Naive thymus-derived CD4-positive, alpha-beta T cell (primary cell): ENCODE measurements around the gene CDH23. TPM values are rescaled to one million over a fixed set of nuclear protein-coding genes. Genes with fewer than 3 reads are reported as not detected.

Experiments used
- ATAC-seq: fragments of 150-1000 bp; cut with Tn5 transposase; 2 replicates; pipeline ENCODE4 v1.10.0; 2021; ENCODE audit warnings: mild to moderate bottlenecking, moderate library complexity
- CTCF ChIA-PET: fragments of 350-600 bp; sonication (Branson Sonifier 250); formaldehyde crosslinking; loops from one replicate; lab custom pipeline; 2021; ENCODE audit warnings: antibody characterized with exemption; lab: Charles Lee
- POLR2A ChIA-PET: fragments of 350-600 bp; sonication (Branson Sonifier 250); formaldehyde crosslinking; loops from one replicate; lab custom pipeline; 2021; ENCODE audit warnings: antibody characterized with exemption, inconsistent platforms; lab: Charles Lee
- DNase-seq, 9 donors: peaks; one replicate each; pipeline versions ENCODE4 v3.0.0 to v3.0.0-alpha.2; 2020 to 2022; ENCODE audit warnings: mixed read lengths in 1 of 9
- H3K27ac ChIP-seq: one replicate; pipeline ENCODE4 v1.7.0; 2013; ENCODE audit warnings: mild to moderate bottlenecking, low read depth, low read length, moderate library complexity
- H3K27me3 ChIP-seq, 2 donors: one replicate each; pipeline ENCODE4 v1.7.0; 2013; ENCODE audit warnings: low read length in 2 of 2, mild to moderate bottlenecking in 2 of 2, moderate library complexity in 2 of 2; ENCODE audit not compliant: control insufficient read depth in 2 of 2, insufficient read depth in 2 of 2
- H3K36me3 ChIP-seq, 3 experiments: 1 replicate in 2 of 3; 2 replicates in 1 of 3; pipeline ENCODE4 v1.7.0; 2013; ENCODE audit warnings: low read length in 3 of 3, mild to moderate bottlenecking in 3 of 3, moderate library complexity in 1 of 3; ENCODE audit not compliant: insufficient read depth in 3 of 3, control insufficient read depth in 2 of 3
- H3K4me1 ChIP-seq, 2 donors: one replicate each; pipeline ENCODE4 v1.7.0; 2013; ENCODE audit warnings: low read length in 2 of 2, mild to moderate bottlenecking in 2 of 2, moderate library complexity in 1 of 2; ENCODE audit not compliant: control insufficient read depth in 2 of 2, insufficient read depth in 2 of 2
- H3K4me3 ChIP-seq: 2 replicates; pipeline ENCODE4 v1.7.0; 2013; ENCODE audit warnings: mild to moderate bottlenecking, low read length
- H3K9me3 ChIP-seq, 3 experiments: 1 replicate in 2 of 3; 2 replicates in 1 of 3; pipeline ENCODE4 v1.7.0; 2013; ENCODE audit warnings: low read length in 3 of 3; ENCODE audit not compliant: control insufficient read depth in 2 of 3
- H3K27ac Mint-ChIP-seq, 9 donors: one replicate each; pipeline ENCODE4 v1.8.0; 2020 to 2022; ENCODE audit warnings: mixed read lengths in 9 of 9, mild to moderate bottlenecking in 8 of 9, moderate library complexity in 5 of 9, inconsistent platforms in 2 of 9
- H3K27me3 Mint-ChIP-seq, 5 donors: one replicate each; pipeline ENCODE4 v1.8.0; 2021 to 2022; ENCODE audit warnings: mixed read lengths in 5 of 5, mild to moderate bottlenecking in 1 of 5
- H3K36me3 Mint-ChIP-seq, 5 donors: one replicate each; pipeline ENCODE4 v1.8.0; 2020 to 2022; ENCODE audit warnings: mixed read lengths in 5 of 5, mild to moderate bottlenecking in 3 of 5, inconsistent platforms in 1 of 5
- H3K4me1 Mint-ChIP-seq, 7 donors: one replicate each; pipeline ENCODE4 v1.8.0; 2020 to 2022; ENCODE audit warnings: mixed read lengths in 7 of 7, mild to moderate bottlenecking in 3 of 7, inconsistent platforms in 1 of 7
- H3K4me3 Mint-ChIP-seq, 10 donors: one replicate each; pipeline ENCODE4 v1.8.0; 2020 to 2022; ENCODE audit warnings: mild to moderate bottlenecking in 10 of 10, mixed read lengths in 10 of 10, moderate library complexity in 6 of 10, inconsistent platforms in 2 of 10
- H3K9me3 Mint-ChIP-seq, 11 donors: one replicate each; pipeline ENCODE4 v1.8.0; 2020 to 2022; ENCODE audit warnings: mixed read lengths in 11 of 11, mild to moderate bottlenecking in 4 of 11, inconsistent platforms in 1 of 11, moderate library complexity in 1 of 11
- intact Hi-C, 2 donors: fragments of 100-400 bp; cut with micrococcal nuclease; formaldehyde crosslinking; loops; one replicate each; pipeline ENCODE4 v1.15.1; 2023
- polyA plus RNA-seq, 2 donors: library from polyadenylated mRNA; unstranded; fragments of 300-500 nt; fragmentation: Illumina TruSeq; gene quantifications; one replicate each; pipeline ENCODE4 v1.2.3, GENCODE V29; 2021
- total RNA-seq, 6 experiments: library from RNA in 5 of 6; stranded (reverse) in 5 of 6; gene quantifications; 1 replicate in 5 of 6; 2 replicates in 1 of 6; pipeline ENCODE4 v1.2.3 and lab custom pipeline; 2021 to 2026

CDH23 gene
- total and polyA plus RNA-seq, 7 experiments from 2014 or later: 1.1 to 18.3 (median 7.9) TPM

DNA sequence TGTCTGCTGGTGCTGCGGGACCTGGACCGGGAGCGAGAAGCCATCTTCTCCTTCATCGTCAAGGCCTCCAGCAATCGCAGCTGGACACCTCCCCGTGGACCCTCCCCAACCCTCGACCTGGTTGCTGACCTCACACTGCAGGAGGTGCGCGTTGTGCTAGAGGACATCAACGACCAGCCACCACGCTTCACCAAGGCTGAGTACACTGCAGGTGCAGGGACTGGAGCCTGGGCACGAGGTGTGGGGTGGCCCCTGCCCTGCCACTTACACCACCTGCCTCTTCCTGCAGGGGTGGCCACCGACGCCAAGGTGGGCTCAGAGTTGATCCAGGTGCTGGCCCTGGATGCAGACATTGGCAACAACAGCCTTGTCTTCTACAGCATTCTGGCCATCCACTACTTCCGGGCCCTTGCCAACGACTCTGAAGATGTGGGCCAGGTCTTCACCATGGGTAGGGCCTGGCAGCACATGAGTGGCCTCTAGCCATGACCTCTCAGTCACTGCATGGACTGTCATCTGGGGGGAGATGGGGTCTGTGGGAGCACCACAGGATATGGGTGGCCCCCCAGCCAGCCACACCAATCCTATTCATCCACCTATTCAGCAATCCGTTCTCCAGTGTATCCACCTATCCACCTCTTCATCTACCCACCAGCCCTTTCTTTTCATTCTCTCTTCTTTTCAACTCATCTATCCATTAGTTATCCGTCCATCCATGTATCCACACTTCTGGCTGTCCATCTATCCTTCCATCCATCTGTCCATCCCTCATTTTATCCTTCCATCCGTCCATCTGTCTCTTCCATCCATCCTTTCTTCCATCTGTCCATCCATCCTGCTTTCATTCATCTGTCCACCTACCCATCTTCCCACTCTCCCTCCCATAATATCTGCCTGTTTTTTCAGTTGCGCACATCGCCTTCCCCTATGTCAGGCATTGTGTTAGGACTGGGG, 411.1 kb downstream of the CDH23 start:
- no peak for ATAC-seq
- Histone ChIP-seq H3K9me3 (no peaks in the 10 kb centered on the region), H3K36me3 (no peaks in the 10 kb centered on the region), H3K4me3 (no peak overlapping the region), H3K27me3 (no peaks in the 10 kb centered on the region), H3K4me1 (no peaks in the 10 kb centered on the region), H3K27ac (no peak overlapping the region)
- Mint-ChIP-seq H3K27me3 (peaks cover 0 to 6% (median 0%) of the 10 kb centered on the region in 5 donors), H3K4me3 (no peak overlapping the region), H3K9me3 (peaks cover 0 to 2% (median 0%) of the 10 kb centered on the region in 11 donors), H3K4me1 (peaks cover 0 to 15% (median 2%) of the 10 kb centered on the region in 7 donors), H3K27ac (peak overlapping the region in 2 of 9 donors; percentile 0 to 33), H3K36me3 (peaks cover 0 to 6% (median 5%) of the 10 kb centered on the region in 5 donors)
- no peak for DNase-seq
- intact Hi-C loops: no loop called here
- CTCF ChIA-PET: no interaction called here
- POLR2A ChIA-PET: no interaction called here

DNA sequence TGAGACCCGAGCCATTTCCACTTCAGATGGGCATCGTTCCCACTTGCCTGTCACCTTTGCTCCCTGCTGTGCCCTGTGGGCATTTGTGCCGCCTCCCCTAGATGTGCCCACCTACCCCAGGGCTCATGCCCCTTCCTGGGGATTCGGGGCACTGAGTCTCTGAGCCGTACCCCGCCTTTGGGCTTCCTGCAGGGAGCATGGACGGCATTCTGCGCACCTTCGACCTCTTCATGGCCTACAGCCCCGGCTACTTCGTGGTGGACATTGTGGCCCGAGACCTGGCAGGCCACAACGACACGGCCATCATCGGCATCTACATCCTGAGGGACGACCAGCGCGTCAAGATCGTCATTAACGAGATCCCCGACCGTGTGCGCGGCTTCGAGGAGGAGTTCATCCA, 412.9 kb downstream of the CDH23 start:
- Mint-ChIP-seq H3K4me1 (peaks cover 0 to 12% (median 2%) of the 10 kb centered on the region in 7 donors), H3K4me3 (no peak overlapping the region), H3K36me3 (peaks cover 0 to 6% (median 5%) of the 10 kb centered on the region in 5 donors), H3K9me3 (peaks cover 0 to 2% (median 0%) of the 10 kb centered on the region in 11 donors), H3K27me3 (peaks cover 0 to 3% (median 0%) of the 10 kb centered on the region in 5 donors), H3K27ac (peak overlapping the region in 1 of 9 donors; percentile 31)
- Histone ChIP-seq H3K36me3 (peaks cover 0 to 1% (median 0%) of the 10 kb centered on the region in 3 experiments), H3K27ac (no peak overlapping the region), H3K4me3 (no peak overlapping the region), H3K4me1 (no peaks in the 10 kb centered on the region), H3K27me3 (no peaks in the 10 kb centered on the region), H3K9me3 (no peaks in the 10 kb centered on the region)
- ChIA-PET CTCF (no interaction called here), POLR2A (no interaction called here)
- DNase-seq (no peak), ATAC-seq (no peak)
- intact Hi-C loops: no loop called here

DNA sequence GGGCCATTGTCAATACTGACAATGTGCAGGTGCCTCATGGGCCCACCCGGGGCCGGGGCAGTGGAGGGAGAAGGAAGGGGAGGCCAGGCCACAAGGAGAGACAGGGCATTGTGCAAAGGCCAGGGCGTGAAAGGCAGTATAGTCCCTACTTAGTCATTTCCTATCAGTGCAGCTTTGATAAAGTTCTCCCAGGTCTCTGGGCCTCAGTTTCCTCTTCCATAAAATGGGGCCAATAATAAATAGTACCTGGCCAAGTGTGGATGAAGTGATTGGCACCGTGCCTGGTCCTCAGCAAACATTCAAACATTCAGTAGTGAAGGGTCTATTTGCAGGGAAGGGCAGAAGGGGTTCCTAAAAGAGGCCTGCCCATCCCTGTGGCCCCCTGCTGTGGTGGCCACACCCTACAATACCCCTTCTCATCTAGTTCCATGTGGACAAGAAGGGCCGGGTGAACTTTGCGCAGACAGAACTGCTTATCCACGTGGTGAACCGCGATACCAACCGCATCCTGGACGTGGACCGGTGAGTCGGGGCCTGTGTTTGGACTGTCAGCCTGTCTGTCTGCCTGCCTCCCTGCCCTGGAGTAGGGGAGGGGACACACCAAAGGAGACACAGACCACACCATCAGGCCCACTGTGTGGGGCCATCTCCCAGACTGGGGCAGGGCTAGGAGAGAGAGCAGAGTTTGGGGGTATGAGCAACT, 413.5 kb downstream of the CDH23 start:
- Mint-ChIP-seq H3K4me1 (peaks cover 0 to 6% (median 0%) of the 10 kb centered on the region in 7 donors), H3K27ac (peak overlapping the region in 1 of 9 donors; percentile 31), H3K36me3 (peaks cover 0 to 6% (median 5%) of the 10 kb centered on the region in 5 donors), H3K4me3 (no peak overlapping the region), H3K9me3 (peaks cover 0 to 2% (median 0%) of the 10 kb centered on the region in 11 donors), H3K27me3 (peaks cover 0 to 2% (median 0%) of the 10 kb centered on the region in 5 donors)
- H3K9me3 ChIP-seq: no peaks in the 10 kb centered on the region
- intact Hi-C loops: no loop called here
- no peak overlapping the region for H3K4me3 ChIP-seq
- ChIA-PET POLR2A (no interaction called here), CTCF (interaction anchor here (0.6 to 4.5 kb wide), 7 partner anchors 61 to 496 kb away, joined by 3 to 30 read pairs (median 9); no protein-coding TSS in a partner anchor)
- H3K27me3 ChIP-seq: no peaks in the 10 kb centered on the region
- H3K4me1 ChIP-seq: no peaks in the 10 kb centered on the region
- DNase-seq: no peak
- H3K36me3 ChIP-seq: peaks cover 0 to 7% (median 0%) of the 10 kb centered on the region in 3 experiments
- no peak overlapping the region for H3K27ac ChIP-seq
- no peak for ATAC-seq

GRCh38 chr10:71811351-71811750, 414.6 kb downstream of the CDH23 start:
- no peaks in the 10 kb centered on the region for H3K9me3 ChIP-seq
- ChIA-PET CTCF (interaction anchor here (0.6 to 4.5 kb wide), 15 partner anchors 38 to 497 kb away, joined by 3 to 30 read pairs (median 4); partner anchors contain the start of gene VSIR), POLR2A (interaction anchor here (1.5 kb wide), 1 partner anchor 39 kb away, joined by 6 read pairs; the partner anchor contains the start of gene VSIR)
- Mint-ChIP-seq H3K4me1 (peaks cover 0 to 7% (median 0%) of the 10 kb centered on the region in 7 donors), H3K9me3 (no peaks in the 10 kb centered on the region), H3K4me3 (no peak overlapping the region), H3K27ac (no peak overlapping the region), H3K36me3 (peaks cover 0 to 15% (median 6%) of the 10 kb centered on the region in 5 donors), H3K27me3 (no peaks in the 10 kb centered on the region)
- H3K27me3 ChIP-seq: no peaks in the 10 kb centered on the region
- peaks cover 0 to 18% (median 2%) of the 10 kb centered on the region in 3 experiments for H3K36me3 ChIP-seq
- DNase-seq (no peak), ATAC-seq (no peak)
- no peaks in the 10 kb centered on the region for H3K4me1 ChIP-seq
- intact Hi-C loops: no loop called here
- no peak overlapping the region for H3K27ac ChIP-seq
- H3K4me3 ChIP-seq: no peak overlapping the region

DNA sequence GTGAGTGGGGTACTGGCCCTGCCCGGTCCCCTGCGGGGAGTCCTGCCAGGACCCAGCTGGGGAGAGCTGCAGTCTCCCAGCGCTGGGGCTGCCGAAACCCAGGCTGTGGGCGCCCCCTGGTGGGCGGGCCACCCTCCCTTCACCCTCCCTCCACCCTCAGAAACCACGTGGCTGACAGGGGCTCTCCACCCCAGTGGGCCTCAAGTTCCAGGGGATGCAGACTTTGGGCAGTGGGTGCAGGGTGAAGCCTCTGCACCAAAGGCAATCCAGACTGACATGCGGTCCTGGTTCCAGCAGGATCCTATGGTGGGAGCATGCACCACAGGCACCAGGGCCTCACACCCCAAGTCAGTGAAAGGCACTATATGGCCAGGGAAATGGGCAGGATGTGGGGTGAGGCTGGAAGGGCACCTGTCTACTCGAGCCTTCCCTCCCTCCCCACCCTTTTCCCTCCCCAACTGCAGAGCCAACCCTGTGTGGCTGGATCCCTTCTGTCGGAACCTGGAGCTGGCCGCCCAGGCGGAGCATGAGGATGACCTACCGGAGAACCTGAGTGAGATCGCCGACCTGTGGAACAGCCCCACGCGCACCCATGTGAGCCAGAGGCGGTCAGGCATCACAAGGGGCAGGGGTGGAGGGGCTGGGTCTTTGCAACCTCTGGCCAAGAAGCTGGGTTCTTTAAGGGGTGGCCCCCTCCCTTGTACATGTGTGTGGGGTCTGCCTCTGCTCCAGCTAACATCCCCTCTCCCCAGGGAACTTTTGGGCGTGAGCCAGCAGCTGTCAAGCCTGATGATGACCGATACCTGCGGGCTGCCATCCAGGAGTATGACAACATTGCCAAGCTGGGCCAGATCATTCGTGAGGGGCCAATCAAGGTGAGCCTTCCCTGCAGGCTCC, 415.5 kb downstream of the CDH23 start:
- Histone ChIP-seq H3K4me1 (no peaks in the 10 kb centered on the region), H3K4me3 (no peak overlapping the region), H3K27ac (no peak overlapping the region), H3K36me3 (peaks cover 0 to 27% (median 6%) of the 10 kb centered on the region in 3 experiments), H3K27me3 (no peaks in the 10 kb centered on the region), H3K9me3 (no peaks in the 10 kb centered on the region)
- ATAC-seq (peak; percentile 91), DNase-seq (peak; percentile 64 to 87 (median 80))
- CTCF ChIA-PET: interaction anchor here (0.7 to 4.5 kb wide), 15 partner anchors 13 to 500 kb away, joined by 3 to 30 read pairs (median 4); partner anchors contain the start of gene VSIR
- intact Hi-C loops: loop anchor here (1.0 to 2.0 kb wide), 12 partner anchors 39 to 498 kb away; partner anchors contain the start of genes SLC29A3 (in 2 of the 2), CDH23 (in 1 of the 2) and VSIR (in 1 of the 2)
- H3K4me3 Mint-ChIP-seq: no peak overlapping the region
- H3K9me3 Mint-ChIP-seq: no peaks in the 10 kb centered on the region
- POLR2A ChIA-PET: interaction anchor here (1.5 kb wide), 1 partner anchor 39 kb away, joined by 6 read pairs; the partner anchor contains the start of gene VSIR
- H3K27me3 Mint-ChIP-seq: no peaks in the 10 kb centered on the region
- peaks cover 2 to 21% (median 4%) of the 10 kb centered on the region in 5 donors for H3K36me3 Mint-ChIP-seq
- peak overlapping the region in 1 of 9 donors; percentile 48 for H3K27ac Mint-ChIP-seq
- H3K4me1 Mint-ChIP-seq: peaks cover 0 to 7% (median 0%) of the 10 kb centered on the region in 7 donors
